Hepatocyte (in vitro differentiated cells): ENCODE results near the gene DRC7.

ENCODE experiments used
- EZH2 ChIP-seq: fragments of 200-600 bp; sonication (generic); IDR thresholded peaks from 2 replicates; pipeline ENCODE4 v1.6.1; 2016; ENCODE audit warnings: antibody characterized with exemption, mild to moderate bottlenecking, borderline replicate concordance
- EZH2phosphoT487 ChIP-seq: fragments of 200-600 bp; sonication (generic); IDR thresholded peaks from one replicate; pipeline ENCODE4 v1.6.1; 2018; ENCODE audit warnings: antibody characterized with exemption, mild to moderate bottlenecking, low read depth, moderate library complexity; ENCODE audit not compliant: unreplicated experiment, severe bottlenecking
- TF ChIP-seq, protein P1 (sequence below): fragments of 200-600 bp; sonication (generic); IDR thresholded peaks from 2 replicates; pipeline ENCODE4 v1.5.1; 2016; ENCODE audit warnings: antibody characterized with exemption, mild to moderate bottlenecking; ENCODE audit not compliant: poor library complexity

DNA sequence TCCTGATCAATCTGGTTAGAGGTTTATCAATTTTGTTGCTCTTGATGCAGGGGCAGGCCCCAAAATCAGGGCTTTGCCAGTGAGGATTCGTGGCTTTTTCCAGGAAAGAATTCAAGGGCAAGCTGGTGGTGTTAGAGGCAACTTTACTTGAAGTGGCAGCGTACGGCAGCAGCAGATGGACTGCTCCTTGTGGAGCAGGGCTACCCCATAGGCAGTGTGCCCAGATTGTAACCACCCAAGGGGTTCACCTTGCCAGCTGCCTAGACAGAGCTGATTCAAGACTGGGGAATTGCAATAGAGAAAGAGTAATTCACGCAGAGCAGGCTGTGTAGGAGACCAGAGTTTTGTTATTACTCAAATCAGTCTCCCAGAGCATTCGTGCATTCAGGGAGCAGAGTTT, 16.7 kb downstream of the DRC7 start:
- TF ChIP-seq, protein P1, sequence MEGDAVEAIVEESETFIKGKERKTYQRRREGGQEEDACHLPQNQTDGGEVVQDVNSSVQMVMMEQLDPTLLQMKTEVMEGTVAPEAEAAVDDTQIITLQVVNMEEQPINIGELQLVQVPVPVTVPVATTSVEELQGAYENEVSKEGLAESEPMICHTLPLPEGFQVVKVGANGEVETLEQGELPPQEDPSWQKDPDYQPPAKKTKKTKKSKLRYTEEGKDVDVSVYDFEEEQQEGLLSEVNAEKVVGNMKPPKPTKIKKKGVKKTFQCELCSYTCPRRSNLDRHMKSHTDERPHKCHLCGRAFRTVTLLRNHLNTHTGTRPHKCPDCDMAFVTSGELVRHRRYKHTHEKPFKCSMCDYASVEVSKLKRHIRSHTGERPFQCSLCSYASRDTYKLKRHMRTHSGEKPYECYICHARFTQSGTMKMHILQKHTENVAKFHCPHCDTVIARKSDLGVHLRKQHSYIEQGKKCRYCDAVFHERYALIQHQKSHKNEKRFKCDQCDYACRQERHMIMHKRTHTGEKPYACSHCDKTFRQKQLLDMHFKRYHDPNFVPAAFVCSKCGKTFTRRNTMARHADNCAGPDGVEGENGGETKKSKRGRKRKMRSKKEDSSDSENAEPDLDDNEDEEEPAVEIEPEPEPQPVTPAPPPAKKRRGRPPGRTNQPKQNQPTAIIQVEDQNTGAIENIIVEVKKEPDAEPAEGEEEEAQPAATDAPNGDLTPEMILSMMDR, result no peak
- TF ChIP-seq EZH2 (no peak), EZH2phosphoT487 (no peak)
